Cardiac fibroblast (primary cell): ENCODE data around the gene KCNIP4.

ENCODE experiments used
- DNase-seq, 2 donors: peaks; one replicate each; pipeline versions ENCODE4 v3.0.0 to v3.0.0-alpha.2; 2010; ENCODE audit warnings: low read depth in 2 of 2
- H3K4me3 ChIP-seq, 2 donors: replicated peaks in 1 of 2; 1 replicate in 1 of 2; 2 replicates in 1 of 2; pipeline ENCODE4 v1.5.1; 2011; ENCODE audit warnings: low read depth in 2 of 2, low read length in 2 of 2, mild to moderate bottlenecking in 2 of 2, moderate library complexity in 1 of 2
- TF ChIP-seq, protein P1 (sequence below): IDR thresholded peaks from one replicate; pipeline ENCODE4 v1.5.1; 2011; ENCODE audit warnings: low read depth, mild to moderate bottlenecking, low read length, inconsistent platforms

Gene KCNIP4

DNA sequence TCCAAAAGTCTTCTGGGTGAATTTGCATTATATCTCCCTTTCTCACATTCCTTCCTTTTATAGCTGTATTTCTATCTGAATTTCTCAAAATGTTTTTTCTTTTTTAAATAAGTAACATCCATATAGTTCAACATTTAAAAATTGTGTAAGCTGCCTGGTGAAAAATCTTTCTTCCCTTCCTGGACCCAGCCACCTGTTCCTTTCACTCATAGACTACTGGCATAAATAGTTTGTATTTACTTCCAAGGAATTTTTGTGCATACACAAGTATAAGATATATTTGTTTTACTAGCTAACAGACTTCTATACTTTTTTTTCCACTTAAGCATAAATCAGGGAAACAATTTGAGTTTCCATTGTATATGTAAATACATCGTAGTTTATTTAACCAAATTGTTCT is 1212.6 kb downstream of the KCNIP4 start:
- DNase-seq: no peak
- no peak overlapping the region for H3K4me3 ChIP-seq
- TF ChIP-seq, protein P1, sequence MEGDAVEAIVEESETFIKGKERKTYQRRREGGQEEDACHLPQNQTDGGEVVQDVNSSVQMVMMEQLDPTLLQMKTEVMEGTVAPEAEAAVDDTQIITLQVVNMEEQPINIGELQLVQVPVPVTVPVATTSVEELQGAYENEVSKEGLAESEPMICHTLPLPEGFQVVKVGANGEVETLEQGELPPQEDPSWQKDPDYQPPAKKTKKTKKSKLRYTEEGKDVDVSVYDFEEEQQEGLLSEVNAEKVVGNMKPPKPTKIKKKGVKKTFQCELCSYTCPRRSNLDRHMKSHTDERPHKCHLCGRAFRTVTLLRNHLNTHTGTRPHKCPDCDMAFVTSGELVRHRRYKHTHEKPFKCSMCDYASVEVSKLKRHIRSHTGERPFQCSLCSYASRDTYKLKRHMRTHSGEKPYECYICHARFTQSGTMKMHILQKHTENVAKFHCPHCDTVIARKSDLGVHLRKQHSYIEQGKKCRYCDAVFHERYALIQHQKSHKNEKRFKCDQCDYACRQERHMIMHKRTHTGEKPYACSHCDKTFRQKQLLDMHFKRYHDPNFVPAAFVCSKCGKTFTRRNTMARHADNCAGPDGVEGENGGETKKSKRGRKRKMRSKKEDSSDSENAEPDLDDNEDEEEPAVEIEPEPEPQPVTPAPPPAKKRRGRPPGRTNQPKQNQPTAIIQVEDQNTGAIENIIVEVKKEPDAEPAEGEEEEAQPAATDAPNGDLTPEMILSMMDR: no peak

DNA sequence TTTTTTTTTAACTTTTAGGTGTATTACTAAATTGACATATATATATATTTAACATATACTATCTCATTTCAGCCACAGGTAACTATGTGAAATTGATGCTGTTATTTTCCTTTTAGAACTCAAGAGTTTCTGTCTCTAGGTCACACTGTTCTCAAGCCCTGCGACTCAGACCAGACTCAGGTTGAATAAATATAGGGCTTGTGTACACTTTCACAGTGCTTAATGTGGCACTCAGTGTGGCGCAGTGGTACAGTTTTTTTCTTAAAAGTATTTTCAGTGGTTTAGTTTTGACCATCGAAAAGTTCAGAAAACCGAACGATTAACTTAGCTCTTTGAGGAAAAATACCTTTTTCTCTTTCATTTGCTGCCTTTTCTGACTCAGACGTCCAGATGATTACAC is 1223.7 kb downstream of the KCNIP4 start:
- TF ChIP-seq, protein P1: no peak
- H3K4me3 ChIP-seq: no peak overlapping the region
- DNase-seq: no peak

DNA sequence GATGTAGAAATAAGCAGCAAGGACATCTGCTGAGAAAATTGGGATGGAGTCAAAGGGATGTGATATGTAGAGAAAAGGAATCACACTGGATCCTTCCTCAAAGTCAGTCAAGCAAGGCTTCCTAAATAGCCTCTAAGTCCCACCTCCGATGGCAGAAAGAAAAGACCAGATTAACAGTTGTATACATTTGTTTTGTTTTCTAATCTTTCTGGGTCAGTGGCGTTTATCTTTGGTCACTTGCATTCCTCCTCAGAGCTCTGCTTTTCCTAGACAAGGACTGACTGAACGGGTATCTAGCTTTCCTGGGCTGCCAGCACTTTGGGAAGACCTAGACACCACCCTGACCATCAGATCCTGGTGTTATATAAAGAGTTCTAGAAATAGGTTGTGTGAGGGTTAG is 1225.1 kb downstream of the KCNIP4 start:
- DNase-seq: no peak
- TF ChIP-seq, protein P1: no peak
- no peak overlapping the region for H3K4me3 ChIP-seq

DNA sequence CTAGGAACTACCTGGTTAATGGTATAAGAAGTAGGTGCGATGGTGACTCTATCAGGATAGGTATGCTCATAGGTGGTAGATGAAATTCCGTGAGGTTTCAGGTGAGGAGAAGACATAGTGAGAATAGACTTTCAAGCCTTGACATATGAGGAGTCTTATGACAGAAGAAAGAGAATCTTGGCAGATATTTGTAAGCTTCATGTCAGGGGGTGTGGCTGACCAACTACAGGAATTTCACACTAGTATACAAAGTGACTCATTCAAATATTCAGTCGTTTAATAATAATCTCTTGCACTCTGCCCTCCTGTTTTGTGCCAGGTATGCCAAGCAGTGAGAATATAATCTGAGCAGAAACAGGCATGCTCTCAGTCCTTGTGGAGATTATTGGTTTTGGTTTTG is 1225.6 kb downstream of the KCNIP4 start:
- no peak overlapping the region for H3K4me3 ChIP-seq
- TF ChIP-seq, protein P1: no peak
- DNase-seq: peak; percentile 12 to 35

DNA sequence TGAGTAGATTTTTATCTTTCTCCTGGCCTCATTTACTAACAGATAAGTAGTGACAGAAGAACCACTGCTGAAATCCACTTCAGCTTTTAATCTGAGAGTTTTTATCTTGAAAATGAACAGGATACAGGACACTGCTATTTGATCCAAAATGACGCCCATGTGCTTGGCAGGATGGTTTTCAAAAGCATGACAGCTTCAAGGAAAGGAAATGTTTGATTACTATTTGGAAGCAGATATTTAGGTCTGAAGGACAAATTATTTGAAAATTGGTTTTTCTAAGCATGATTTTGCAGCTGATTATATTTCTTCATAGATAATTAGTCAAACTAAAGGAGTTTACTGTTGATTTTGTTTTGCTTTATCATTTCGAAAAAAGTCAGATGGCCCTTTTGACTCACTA is 1237.2 kb downstream of the KCNIP4 start:
- no peak for DNase-seq
- no peak overlapping the region for H3K4me3 ChIP-seq
- TF ChIP-seq, protein P1: no peak

DNA sequence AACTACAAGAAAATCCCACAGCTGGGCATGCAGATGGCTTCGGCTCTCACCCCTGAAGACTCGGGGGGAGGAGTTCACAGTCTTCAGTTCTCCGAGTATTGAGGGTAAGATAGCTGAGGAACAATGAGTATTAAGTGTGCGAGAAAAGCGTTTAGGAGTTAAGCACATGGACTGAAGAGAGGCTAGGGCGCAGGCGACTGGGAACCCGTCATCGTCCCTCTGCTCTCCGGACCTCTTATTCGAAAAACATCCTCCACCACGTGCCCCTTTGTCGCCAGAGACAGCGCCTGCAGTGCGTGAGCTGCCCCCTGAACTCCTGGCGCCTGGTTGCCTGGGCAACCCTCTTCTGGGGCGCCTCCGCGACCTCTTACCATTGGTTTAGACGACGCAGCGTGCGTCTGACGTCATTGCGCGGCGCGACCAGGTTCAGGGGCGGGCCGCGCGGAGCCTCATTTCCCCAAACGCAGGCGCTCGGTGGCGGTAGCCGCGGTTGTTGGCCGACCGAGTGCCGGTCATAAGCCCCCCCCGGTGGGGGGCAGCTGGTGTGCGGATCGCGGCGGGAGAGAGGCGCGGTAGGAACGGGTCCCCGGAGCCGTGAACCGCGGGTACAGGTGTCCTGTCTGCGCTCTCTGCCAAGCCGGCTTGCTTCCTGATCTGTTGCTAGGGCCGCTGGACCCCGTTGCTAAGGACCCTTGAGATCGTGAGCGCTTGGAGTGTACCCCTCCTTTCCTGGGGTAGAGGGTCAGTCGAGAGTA is 1248.4 kb downstream of the KCNIP4 start, which contains the start of gene PACRGL:
PACRGL (plus strand) TSS at position 452 of the 755 bp plus-strand sequence. CDS start 4,024 bp downstream, outside the sequence.
- H3K4me3 ChIP-seq: peak within 1 kb of the TSS; percentile 82 to 86
- TF ChIP-seq, protein P1: no peak
- peak; percentile 94 to 95 for DNase-seq
